HAP-1 (cell line): ENCODE data around the gene ANKRD6.

Source experiments
- DNase-seq, 2 experiments: peaks; one replicate each; pipeline ENCODE4 v3.0.0-alpha.2; 2016 to 2020; ENCODE audit warnings: low spot score in 2 of 2
- H3K27me3 ChIP-seq: fragments of 250-450 bp; sonication (Bioruptor Pico); 2 replicates; pipeline ENCODE4 v1.5.1; 2020; ENCODE audit warnings: low read depth, mild to moderate bottlenecking, moderate library complexity
- H3K36me3 ChIP-seq: fragments of 250-450 bp; sonication (Bioruptor Pico); replicated peaks from 2 replicates; pipeline ENCODE4 v1.5.1; 2020; ENCODE audit warnings: mild to moderate bottlenecking
- H3K4me1 ChIP-seq: fragments of 250-450 bp; sonication (Bioruptor Pico); 2 replicates; pipeline ENCODE4 v1.5.1; 2020; ENCODE audit warnings: mild to moderate bottlenecking
- H3K4me3 ChIP-seq: fragments of 250-450 bp; sonication (Bioruptor Pico); 2 replicates; pipeline ENCODE4 v1.5.1; 2020; ENCODE audit warnings: mild to moderate bottlenecking, moderate library complexity
- H3K9me3 ChIP-seq: fragments of 250-450 bp; sonication (Bioruptor Pico); 2 replicates; pipeline ENCODE4 v1.5.1; 2020; ENCODE audit warnings: mild to moderate bottlenecking, moderate library complexity
- in situ Hi-C: fragments of 300-500 bp; cut with MboI; formaldehyde crosslinking; loops from 3 replicates; pipeline ENCODE4 v1.14.3; 2020; ENCODE audit warnings: low sequenced_read_pairs, inconsistent platforms, mixed read lengths

Gene ANKRD6

GRCh38 chr6:89518352-89519055 lies 85.6 kb downstream of the ANKRD6 start:
- Histone ChIP-seq H3K27me3 (no peaks in the 10 kb centered on the region), H3K9me3 (no peaks in the 10 kb centered on the region), H3K4me3 (no peak overlapping the region), H3K36me3 (no peaks in the 10 kb centered on the region), H3K4me1 (no peaks in the 10 kb centered on the region)
- no peak for DNase-seq
- in situ Hi-C loops = no loop called here

DNA sequence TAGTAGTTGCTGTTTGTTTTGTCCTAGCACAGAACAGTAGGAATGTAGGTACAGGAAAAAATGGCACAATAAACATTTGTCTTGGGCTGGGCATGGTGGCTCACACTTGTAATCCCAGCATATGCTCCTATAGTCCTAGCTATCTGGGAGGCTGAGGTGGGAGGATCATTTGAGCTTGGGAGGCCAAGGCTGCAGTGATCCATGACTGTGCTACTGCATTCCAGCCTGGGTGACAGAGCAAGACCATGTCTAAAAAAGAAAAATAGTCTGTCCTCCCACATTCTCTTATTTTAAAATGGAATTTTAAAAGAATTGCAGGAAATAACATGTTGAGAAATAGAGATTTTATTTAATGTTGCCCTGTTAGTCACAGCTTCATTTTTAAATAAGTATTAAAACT lies 87.8 kb downstream of the ANKRD6 start:
- no peak for DNase-seq
- H3K27me3 ChIP-seq = no peaks in the 10 kb centered on the region
- no peaks in the 10 kb centered on the region for H3K36me3 ChIP-seq
- H3K4me1 ChIP-seq = no peaks in the 10 kb centered on the region
- H3K4me3 ChIP-seq = no peak overlapping the region
- H3K9me3 ChIP-seq = no peaks in the 10 kb centered on the region; the same call in 1 of the 2 replicates
- in situ Hi-C loops = no loop called here

GRCh38 chr6:89522778-89523177 lies 89.8 kb downstream of the ANKRD6 start:
- no peak overlapping the region for H3K4me3 ChIP-seq
- no peaks in the 10 kb centered on the region for H3K4me1 ChIP-seq
- in situ Hi-C loops = no loop called here
- H3K36me3 ChIP-seq = no peaks in the 10 kb centered on the region
- H3K9me3 ChIP-seq = no peaks in the 10 kb centered on the region; the same call in 1 of the 2 replicates
- H3K27me3 ChIP-seq = no peaks in the 10 kb centered on the region
- no peak for DNase-seq

DNA sequence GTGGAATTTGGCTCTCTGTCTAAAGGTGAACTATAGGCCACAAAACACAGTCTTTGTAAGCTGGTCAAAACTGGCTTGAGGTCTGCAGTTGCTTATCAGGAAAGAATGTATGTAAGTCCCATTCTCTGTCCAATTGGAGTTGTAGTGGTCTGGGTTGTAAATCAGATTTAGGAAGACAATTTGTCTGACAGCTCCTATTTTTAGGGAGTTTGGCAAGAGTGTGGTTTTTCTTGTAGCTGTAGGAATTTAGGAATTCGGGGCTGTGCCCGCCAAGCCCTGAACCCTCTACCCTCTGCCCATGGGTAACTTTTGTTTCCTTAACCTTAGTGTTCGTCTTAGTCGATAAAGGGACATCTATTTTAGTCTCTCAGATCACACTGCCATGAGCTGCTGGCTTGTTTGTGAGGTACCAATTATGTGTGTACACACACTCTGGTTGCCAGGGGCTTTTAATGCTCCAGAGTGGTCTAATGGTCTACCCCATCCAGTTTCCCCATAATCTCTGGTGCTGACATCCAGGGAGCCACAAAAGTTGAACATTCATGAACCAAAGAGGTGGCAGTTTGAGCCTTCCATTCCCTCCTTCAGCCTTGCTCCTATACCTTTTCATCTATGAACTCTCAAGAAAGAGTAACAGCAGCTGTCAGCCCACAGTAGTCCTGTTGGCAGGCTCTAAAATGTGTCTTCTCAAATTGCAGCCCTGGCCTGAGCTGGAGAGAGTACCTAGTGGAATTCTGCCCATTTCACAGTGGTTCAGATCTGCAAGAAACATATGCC lies 93.0 kb downstream of the ANKRD6 start:
- Histone ChIP-seq H3K4me3 (no peak overlapping the region), H3K27me3 (no peaks in the 10 kb centered on the region), H3K36me3 (no peaks in the 10 kb centered on the region), H3K4me1 (0 out of 2 replicates have a peak, but pooled peaks cover 4% of the 10 kb centered on the region), H3K9me3 (no peaks in the 10 kb centered on the region; the same call in 1 of the 2 replicates)
- no peak for DNase-seq
- in situ Hi-C loops = no loop called here

GRCh38 chr6:89526563-89526869 lies 93.6 kb downstream of the ANKRD6 start:
- H3K27me3 ChIP-seq = no peaks in the 10 kb centered on the region
- in situ Hi-C loops = no loop called here

GRCh38 chr6:89527634-89528033 lies 94.7 kb downstream of the ANKRD6 start:
- H3K4me1 ChIP-seq = 0 out of 2 replicates have a peak, but pooled peaks cover 4% of the 10 kb centered on the region
- no peaks in the 10 kb centered on the region for H3K36me3 ChIP-seq
- H3K4me3 ChIP-seq = no peak overlapping the region
- DNase-seq = no peak
- no peaks in the 10 kb centered on the region for H3K27me3 ChIP-seq
- in situ Hi-C loops = no loop called here
- no peaks in the 10 kb centered on the region; the same call in 1 of the 2 replicates for H3K9me3 ChIP-seq

More at GRCh38 chr6:89526563-89526869, 93.6 kb downstream of the ANKRD6 start:
- H3K36me3 ChIP-seq = no peaks in the 10 kb centered on the region
- no peaks in the 10 kb centered on the region; the same call in 1 of the 2 replicates for H3K9me3 ChIP-seq
- no peak for DNase-seq
- H3K4me3 ChIP-seq = no peak overlapping the region
- H3K4me1 ChIP-seq = 0 out of 2 replicates have a peak, but pooled peaks cover 4% of the 10 kb centered on the region

DNA sequence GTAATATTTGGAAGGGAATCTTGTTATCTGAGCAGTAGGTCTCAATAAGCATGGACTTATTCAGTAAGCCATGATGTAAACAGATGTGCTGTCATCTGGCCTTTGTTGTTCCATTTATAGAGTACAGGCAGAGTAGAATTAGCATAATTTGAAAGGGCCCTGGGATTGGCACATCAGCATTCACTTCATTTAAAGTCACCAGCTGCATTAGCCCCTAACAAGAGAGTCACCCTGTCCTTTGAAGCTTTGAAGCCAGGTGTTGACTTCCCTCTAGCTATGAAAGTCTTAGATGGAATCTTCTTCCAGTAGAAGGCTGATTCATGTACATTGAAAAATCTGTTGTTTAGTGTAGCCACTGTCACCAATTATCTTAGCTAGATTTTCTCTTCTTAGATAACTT lies 95.9 kb downstream of the ANKRD6 start:
- no peak for DNase-seq
- Histone ChIP-seq H3K27me3 (no peaks in the 10 kb centered on the region), H3K36me3 (no peaks in the 10 kb centered on the region), H3K4me3 (no peak overlapping the region), H3K9me3 (no peaks in the 10 kb centered on the region; the same call in 1 of the 2 replicates), H3K4me1 (0 out of 2 replicates have a peak, but pooled peaks cover 4% of the 10 kb centered on the region)
- in situ Hi-C loops = no loop called here

- 0 out of 2 replicates have a peak, but pooled peaks cover 4% of the 10 kb centered on the region for H3K4me1 ChIP-seq
- no peak for DNase-seq
- H3K9me3 ChIP-seq = no peaks in the 10 kb centered on the region
- H3K4me3 ChIP-seq = no peak overlapping the region
- no peaks in the 10 kb centered on the region for H3K36me3 ChIP-seq
- in situ Hi-C loops = no loop called here
- no peaks in the 10 kb centered on the region for H3K27me3 ChIP-seq
Measured at GRCh38 chr6:89530982-89531381, 98.0 kb downstream of the ANKRD6 start.

DNA sequence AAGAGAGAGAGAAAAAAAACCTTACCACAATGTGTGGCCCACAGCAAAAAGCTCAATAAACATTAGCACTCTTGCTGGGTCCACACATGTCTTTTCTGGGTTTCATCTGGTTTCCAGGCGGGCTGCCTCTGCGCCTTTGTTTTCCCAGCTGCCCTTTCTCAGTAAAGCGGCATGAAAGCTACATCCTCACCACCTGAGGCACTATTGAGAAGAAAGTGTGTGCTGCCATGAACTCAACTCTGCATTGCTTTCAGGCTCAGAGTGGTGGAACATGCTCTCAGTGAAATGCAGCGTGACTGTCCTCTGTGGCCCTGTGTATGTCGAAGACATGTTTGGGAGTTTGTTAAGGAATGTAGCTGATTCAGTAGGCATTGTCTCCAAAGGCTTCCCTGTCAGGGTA lies 103.3 kb downstream of the ANKRD6 start:
- no peak for DNase-seq
- no peaks in the 10 kb centered on the region for H3K27me3 ChIP-seq
- H3K4me3 ChIP-seq = no peak overlapping the region
- no peaks in the 10 kb centered on the region for H3K36me3 ChIP-seq
- no peaks in the 10 kb centered on the region for H3K9me3 ChIP-seq
- in situ Hi-C loops = no loop called here
- peaks cover 7% of the 10 kb centered on the region for H3K4me1 ChIP-seq

DNA sequence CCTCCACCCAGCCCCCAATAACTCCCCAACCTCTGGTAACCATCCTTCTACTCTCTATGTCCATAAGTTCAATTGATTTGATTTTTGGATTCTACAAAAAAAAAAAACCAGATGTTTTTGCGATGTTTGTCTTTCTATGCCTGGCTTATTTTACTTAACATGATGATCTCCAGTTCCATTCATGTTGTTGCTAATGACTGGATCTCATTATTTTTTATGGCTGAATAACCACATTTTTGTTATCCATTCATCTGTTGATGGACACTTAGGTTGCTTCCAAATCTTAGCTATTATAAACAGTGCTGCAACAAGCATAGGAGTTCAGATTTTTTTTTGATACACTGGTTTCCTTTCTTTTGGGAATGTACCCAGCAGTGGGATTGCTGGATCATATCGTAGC lies 106.8 kb downstream of the ANKRD6 start:
- no peaks in the 10 kb centered on the region for H3K9me3 ChIP-seq
- H3K27me3 ChIP-seq = no peaks in the 10 kb centered on the region
- DNase-seq = no peak
- H3K4me1 ChIP-seq = peaks cover 7% of the 10 kb centered on the region
- in situ Hi-C loops = no loop called here
- no peak overlapping the region for H3K4me3 ChIP-seq
- H3K36me3 ChIP-seq = no peaks in the 10 kb centered on the region

DNA sequence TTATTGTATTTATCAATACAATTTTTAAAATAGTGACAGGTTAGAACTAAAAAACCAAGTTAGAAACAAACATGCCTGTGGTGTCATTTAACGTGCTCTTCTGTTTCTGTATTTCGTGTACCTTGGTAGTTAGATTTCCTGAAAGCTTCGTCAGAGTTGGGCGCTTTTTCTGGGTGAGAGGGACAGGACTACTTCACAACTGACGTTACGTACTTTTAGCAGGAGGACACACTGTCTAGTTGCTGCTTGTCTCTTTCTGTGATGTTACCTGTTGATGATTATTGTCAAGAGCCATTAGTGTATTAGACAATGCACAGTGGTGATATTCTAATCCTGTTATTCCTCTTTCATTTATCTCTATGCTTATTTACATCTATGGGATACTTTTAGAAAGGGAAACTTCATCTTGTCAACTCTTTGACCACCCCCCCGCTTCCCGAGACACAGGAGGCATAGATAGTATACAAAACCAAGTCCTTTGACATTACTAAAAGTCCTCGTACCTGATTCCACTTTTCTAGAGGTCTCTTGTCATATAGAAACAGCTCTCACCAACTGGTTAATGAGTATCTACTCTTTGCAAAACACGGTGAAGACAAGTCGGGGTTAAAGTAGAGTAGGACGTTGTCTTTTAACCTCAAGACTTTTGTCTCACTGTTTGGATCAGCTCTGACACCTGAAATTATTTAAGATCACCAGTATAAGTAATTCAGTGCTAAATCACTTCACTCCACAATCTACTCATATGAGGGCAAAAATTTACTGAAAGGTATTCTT lies 109.3 kb downstream of the ANKRD6 start:
- peaks cover 3% of the 10 kb centered on the region for H3K4me1 ChIP-seq
- H3K9me3 ChIP-seq = no peaks in the 10 kb centered on the region
- in situ Hi-C loops = no loop called here
- H3K27me3 ChIP-seq = no peaks in the 10 kb centered on the region
- DNase-seq = no peak
- H3K36me3 ChIP-seq = no peaks in the 10 kb centered on the region
- H3K4me3 ChIP-seq = no peak overlapping the region

DNA sequence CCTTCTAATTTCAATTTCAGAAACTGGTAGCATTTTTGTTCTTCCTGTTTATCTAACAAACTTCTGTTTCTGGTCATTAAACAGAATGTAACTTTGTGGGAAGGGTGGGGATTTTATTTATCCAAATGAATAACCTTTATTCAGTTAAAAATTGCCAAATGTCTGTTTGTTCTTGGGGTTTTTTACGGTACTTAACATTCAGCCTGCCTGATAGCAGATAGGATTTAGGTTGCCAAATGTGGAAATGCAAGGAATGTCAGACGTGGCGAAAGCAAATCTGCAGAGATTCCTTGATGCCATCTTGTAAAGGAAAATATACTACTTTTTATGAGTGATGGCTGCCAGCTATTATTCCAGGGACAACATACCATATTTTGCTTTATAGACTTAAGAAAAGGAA lies 109.9 kb downstream of the ANKRD6 start:
- in situ Hi-C loops = no loop called here

DNA sequence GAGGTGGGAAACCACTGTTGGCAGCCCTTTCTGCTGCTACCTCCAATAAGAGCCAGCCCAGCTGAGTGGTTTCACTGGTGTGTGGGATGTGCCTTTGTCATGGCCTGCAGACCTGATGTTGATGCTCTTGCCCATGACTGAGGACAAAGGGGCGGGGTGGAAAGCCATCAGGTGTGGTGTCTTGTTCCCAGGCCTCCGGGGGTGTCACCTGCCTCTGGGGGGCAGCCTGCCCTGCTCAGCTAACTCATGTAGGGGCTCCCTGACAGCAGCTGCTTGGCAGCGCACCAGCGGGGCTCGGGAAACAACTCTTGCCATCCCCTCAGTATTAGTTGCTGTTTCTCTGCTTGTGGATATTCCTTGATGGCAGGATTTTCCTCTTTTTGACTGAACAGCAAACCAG lies 114.3 kb downstream of the ANKRD6 start:
- Histone ChIP-seq H3K9me3 (no peaks in the 10 kb centered on the region), H3K36me3 (no peaks in the 10 kb centered on the region), H3K4me1 (no peaks in the 10 kb centered on the region), H3K27me3 (no peaks in the 10 kb centered on the region), H3K4me3 (no peak overlapping the region)
- in situ Hi-C loops = no loop called here
- DNase-seq = no peak

More for the DNA sequence above, 109.9 kb downstream of the ANKRD6 start:
- Histone ChIP-seq H3K27me3 (no peaks in the 10 kb centered on the region), H3K36me3 (no peaks in the 10 kb centered on the region), H3K9me3 (no peaks in the 10 kb centered on the region), H3K4me1 (no peaks in the 10 kb centered on the region), H3K4me3 (no peak overlapping the region)
- no peak for DNase-seq

- Histone ChIP-seq H3K27me3 (no peaks in the 10 kb centered on the region), H3K36me3 (no peaks in the 10 kb centered on the region), H3K9me3 (peaks cover 7% of the 10 kb centered on the region; the same call in 1 of the 2 replicates), H3K4me3 (no peak overlapping the region), H3K4me1 (peaks cover 14% of the 10 kb centered on the region)
- in situ Hi-C loops = no loop called here
- no peak for DNase-seq
Measured at GRCh38 chr6:89553431-89553830, 120.5 kb downstream of the ANKRD6 start.
